Activated CD8-positive, alpha-beta memory T cell treated with anti-CD3 and anti-CD28 coated beads, Interleukin-2, amount 10 ng/mL, durations not matched to agents 7 days and 5 days (primary cell): ENCODE results near the gene BBS1. TPM values are rescaled to one million over a fixed set of nuclear protein-coding genes. Genes with fewer than 3 reads are reported as not detected.
"Not testable (repeated sequence)": the region's sequence is repeated elsewhere in the genome, so short reads cannot be mapped to it uniquely, and the experiment has no call there.

Experiments used
- ATAC-seq: fragments of 150-1000 bp; cut with Tn5 transposase; one replicate; pipeline ENCODE4 v1.10.0; 2021; ENCODE audit warnings: moderate library complexity
- CTCF ChIA-PET: fragments of 350-600 bp; sonication (Branson Sonifier 250); formaldehyde crosslinking; loops from one replicate; lab custom pipeline; 2021; ENCODE audit warnings: antibody characterized with exemption; lab: Charles Lee
- DNase-seq: peaks from one replicate; pipeline ENCODE4 v3.0.0-alpha.2; 2020
- H3K27ac Mint-ChIP-seq: one replicate; pipeline ENCODE4 v1.8.0; 2021; ENCODE audit warnings: mild to moderate bottlenecking, mixed read lengths
- H3K27me3 Mint-ChIP-seq: one replicate; pipeline ENCODE4 v1.8.0; 2021; ENCODE audit warnings: mixed read lengths
- H3K36me3 Mint-ChIP-seq: one replicate; pipeline ENCODE4 v1.8.0; 2021; ENCODE audit warnings: mild to moderate bottlenecking, mixed read lengths
- H3K4me1 Mint-ChIP-seq: one replicate; pipeline ENCODE4 v1.8.0; 2021; ENCODE audit warnings: mixed read lengths
- H3K4me3 Mint-ChIP-seq: one replicate; pipeline ENCODE4 v1.8.0; 2021; ENCODE audit warnings: mild to moderate bottlenecking, moderate library complexity, mixed read lengths
- H3K9me3 Mint-ChIP-seq: one replicate; pipeline ENCODE4 v1.8.0; 2022; ENCODE audit warnings: low read depth, mixed read lengths
- total RNA-seq, 2 experiments: library from RNA; stranded (reverse); gene quantifications; one replicate each; pipeline ENCODE4 v1.2.3, GENCODE V29; 2021

The BBS1 gene
- 10 to 100 TPM; 12.6 to 12.9 TPM for total RNA-seq

- peak within 1 kb of the TSS; percentile 84 for H3K4me3 Mint-ChIP-seq
- H3K36me3 Mint-ChIP-seq, result peaks cover 9% of the 10 kb centered on the region
- DNase-seq (peak; percentile 85), ATAC-seq (peak; percentile 98)
- H3K4me1 Mint-ChIP-seq, result peaks cover 23% of the 10 kb centered on the region
- CTCF ChIA-PET, result interaction anchor here (0.6 to 2.4 kb wide), 5 partner anchors 158 to 275 kb away, joined by 3 to 8 read pairs (median 3); partner anchors contain the start of gene RBM4B
- H3K27me3 Mint-ChIP-seq, result no peaks in the 10 kb centered on the region
- H3K27ac Mint-ChIP-seq, result peak within 1 kb of the TSS; percentile 68
- no peaks in the 10 kb centered on the region for H3K9me3 Mint-ChIP-seq
These were observed at the start of gene BBS1 for GRCh38 chr11:66510271-66510989. Gene BBS1 (plus strand): TSS chr11:66510635. CDS start chr11:66510660, 25 bp downstream.

- no peaks in the 10 kb centered on the region for H3K27me3 Mint-ChIP-seq
- no peak overlapping the region for H3K27ac Mint-ChIP-seq
- CTCF ChIA-PET, result interaction anchor here (1.1 to 2.0 kb wide), 3 partner anchors 17 to 372 kb away, joined by 3 to 7 read pairs (median 6); partner anchors contain the start of genes DPP3 and MRPL11
- H3K4me3 Mint-ChIP-seq, result no peak overlapping the region
- H3K9me3 Mint-ChIP-seq, result no peaks in the 10 kb centered on the region
- ATAC-seq (no peak), DNase-seq (no peak)
- peaks cover 1% of the 10 kb centered on the region for H3K36me3 Mint-ChIP-seq
- peaks cover 30% of the 10 kb centered on the region for H3K4me1 Mint-ChIP-seq
These were observed 48.4 kb upstream of the BBS1 start for GRCh38 chr11:66462010-66462409.

- ATAC-seq (no peak), DNase-seq (no peak)
- Mint-ChIP-seq H3K9me3 (no peaks in the 10 kb centered on the region), H3K4me3 (no peak overlapping the region), H3K4me1 (peaks cover 36% of the 10 kb centered on the region), H3K27ac (peak overlapping the region; percentile 67), H3K36me3 (peaks cover 1% of the 10 kb centered on the region), H3K27me3 (no peaks in the 10 kb centered on the region)
- CTCF ChIA-PET, result interaction anchor here (1.1 kb wide), 1 partner anchor 54 kb away, joined by 4 read pairs; no protein-coding TSS in a partner anchor
These were observed 47.5 kb upstream of the BBS1 start for GRCh38 chr11:66462911-66463310.

GRCh38 chr11:66464116-66464515 is 46.3 kb upstream of the BBS1 start:
- not testable (repeated sequence) for H3K4me3 Mint-ChIP-seq, H3K27me3 Mint-ChIP-seq, ATAC-seq, H3K27ac Mint-ChIP-seq, H3K9me3 Mint-ChIP-seq, DNase-seq, H3K36me3 Mint-ChIP-seq
- CTCF ChIA-PET, result interaction anchor here (0.7 kb wide), 1 partner anchor 342 kb away, joined by 3 read pairs; no protein-coding TSS in a partner anchor
- peaks cover 34% of the 10 kb centered on the region for H3K4me1 Mint-ChIP-seq

- DNase-seq (no peak), ATAC-seq (no peak)
- Mint-ChIP-seq H3K27me3 (no peaks in the 10 kb centered on the region), H3K36me3 (peaks cover 1% of the 10 kb centered on the region), H3K4me3 (no peak overlapping the region), H3K4me1 (peaks cover 27% of the 10 kb centered on the region), H3K27ac (no peak overlapping the region), H3K9me3 (no peaks in the 10 kb centered on the region)
- CTCF ChIA-PET, result interaction anchor here (1.3 to 1.5 kb wide), 2 partner anchors 26 to 56 kb away, joined by 3 to 6 read pairs; partner anchors contain the start of gene MRPL11
These were observed 45.5 kb upstream of the BBS1 start for GRCh38 chr11:66464916-66465315.

GRCh38 chr11:66465373-66466224 is 44.8 kb upstream of the BBS1 start:
- Mint-ChIP-seq H3K36me3 (peaks cover 1% of the 10 kb centered on the region), H3K27me3 (no peaks in the 10 kb centered on the region), H3K27ac (peak overlapping the region; percentile 74), H3K9me3 (no peaks in the 10 kb centered on the region), H3K4me3 (peak overlapping the region; percentile 80), H3K4me1 (peaks cover 27% of the 10 kb centered on the region)
- ATAC-seq, result no peak
- no peak for DNase-seq
- CTCF ChIA-PET, result interaction anchor here (1.0 to 5.2 kb wide), 5 partner anchors 14 to 215 kb away, joined by 3 to 43 read pairs (median 3); partner anchors contain the start of genes DPP3 and MRPL11

GRCh38 chr11:66466225-66467033 is 44.0 kb upstream of the BBS1 start, which contains the start of gene PELI3:
Gene PELI3 (plus strand): TSS chr11:66466905. CDS start chr11:66468129, 1,224 bp downstream.
- Mint-ChIP-seq H3K9me3 (no peaks in the 10 kb centered on the region), H3K27me3 (no peaks in the 10 kb centered on the region), H3K36me3 (peaks cover 1% of the 10 kb centered on the region), H3K4me3 (peak within 1 kb of the TSS; percentile 80), H3K4me1 (peaks cover 27% of the 10 kb centered on the region), H3K27ac (peak within 1 kb of the TSS; percentile 75)
- CTCF ChIA-PET, result interaction anchor here (0.6 to 5.2 kb wide), 8 partner anchors 13 to 214 kb away, joined by 3 to 43 read pairs (median 3); partner anchors contain the start of genes DPP3, MRPL11 and RBM4B
- peak; percentile 91 for ATAC-seq
- peak; percentile 95 for DNase-seq

GRCh38 chr11:66467034-66467659 is 43.3 kb upstream of the BBS1 start:
- no peaks in the 10 kb centered on the region for H3K9me3 Mint-ChIP-seq
- peak overlapping the region; percentile 80 for H3K4me3 Mint-ChIP-seq
- peak overlapping the region; percentile 75 for H3K27ac Mint-ChIP-seq
- CTCF ChIA-PET, result interaction anchor here (0.6 to 5.2 kb wide), 8 partner anchors 12 to 213 kb away, joined by 3 to 43 read pairs (median 3); partner anchors contain the start of genes DPP3, MRPL11 and RBM4B
- ATAC-seq (peak; percentile 62), DNase-seq (no peak)
- peaks cover 26% of the 10 kb centered on the region for H3K4me1 Mint-ChIP-seq
- H3K27me3 Mint-ChIP-seq, result no peaks in the 10 kb centered on the region
- no peaks in the 10 kb centered on the region for H3K36me3 Mint-ChIP-seq

GRCh38 chr11:66467756-66468155 is 42.7 kb upstream of the BBS1 start:
- H3K27me3 Mint-ChIP-seq, result no peaks in the 10 kb centered on the region
- no peaks in the 10 kb centered on the region for H3K36me3 Mint-ChIP-seq
- peak overlapping the region; percentile 75 for H3K27ac Mint-ChIP-seq
- H3K9me3 Mint-ChIP-seq, result no peaks in the 10 kb centered on the region
- H3K4me1 Mint-ChIP-seq, result peaks cover 22% of the 10 kb centered on the region
- CTCF ChIA-PET, result interaction anchor here (1.0 to 5.2 kb wide), 5 partner anchors 12 to 195 kb away, joined by 3 to 43 read pairs (median 3); partner anchors contain the start of genes DPP3 and MRPL11
- peak overlapping the region; percentile 77 for H3K4me3 Mint-ChIP-seq
- ATAC-seq (no peak), DNase-seq (no peak)

- Mint-ChIP-seq H3K36me3 (no peaks in the 10 kb centered on the region), H3K4me1 (peaks cover 15% of the 10 kb centered on the region), H3K4me3 (no peak overlapping the region), H3K27ac (no peak overlapping the region), H3K27me3 (no peaks in the 10 kb centered on the region), H3K9me3 (no peaks in the 10 kb centered on the region)
- CTCF ChIA-PET, result interaction anchor here (1.0 to 5.2 kb wide), 3 partner anchors 11 to 61 kb away, joined by 3 to 43 read pairs (median 6); partner anchors contain the start of genes DPP3 and MRPL11
- DNase-seq (no peak), ATAC-seq (no peak)
These were observed 41.7 kb upstream of the BBS1 start for GRCh38 chr11:66468691-66469090.

GRCh38 chr11:66469441-66469840 is 41.0 kb upstream of the BBS1 start:
- no peaks in the 10 kb centered on the region for H3K27me3 Mint-ChIP-seq
- H3K4me1 Mint-ChIP-seq, result peaks cover 15% of the 10 kb centered on the region
- H3K27ac Mint-ChIP-seq, result no peak overlapping the region
- no peaks in the 10 kb centered on the region for H3K36me3 Mint-ChIP-seq
- no peaks in the 10 kb centered on the region for H3K9me3 Mint-ChIP-seq
- CTCF ChIA-PET, result interaction anchor here (2.1 to 5.2 kb wide), 2 partner anchors 10 to 31 kb away, joined by 6 to 43 read pairs; partner anchors contain the start of genes DPP3 and MRPL11
- no peak overlapping the region for H3K4me3 Mint-ChIP-seq
- ATAC-seq (no peak), DNase-seq (no peak)
